Measurements from ENCODE around the gene SUPT3H.

SUPT3H gene

DNA sequence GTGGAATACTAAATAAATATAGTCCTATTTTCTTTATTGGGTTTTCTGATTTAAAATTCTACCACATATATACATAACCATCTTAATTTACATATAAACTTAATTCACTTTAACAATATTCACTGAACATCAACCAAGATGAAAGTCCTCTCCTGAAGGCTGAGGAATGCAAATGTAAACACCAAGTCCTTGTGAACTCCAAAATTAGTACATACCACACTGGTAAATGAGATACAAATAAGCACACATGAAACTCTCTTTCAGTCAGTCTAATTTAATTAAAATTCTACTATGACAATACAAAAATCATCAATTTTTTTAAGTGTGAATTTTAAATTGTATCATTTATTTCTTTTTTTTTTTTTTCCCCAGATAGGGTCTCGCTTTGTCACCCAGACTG is 254.7 kb downstream of the SUPT3H start:
- Histone ChIP-seq H3K27me3 (ENCODE audit: control insufficient read depth in 1 of 2, insufficient read depth in 2 of 2, low read length in 2 of 2) (no peaks in the 10 kb centered on the region), H3K4me1 (ENCODE audit: control insufficient read depth, insufficient read depth, low read length) (no peaks in the 10 kb centered on the region), H3K36me3 (ENCODE audit: control insufficient read depth in 2 of 2, insufficient read depth in 2 of 2, low read length in 2 of 2) (no peaks in the 10 kb centered on the region), H3K27ac (ENCODE audit: low read length) (no peak overlapping the region), H3K9me3 (ENCODE audit: control insufficient read depth in 2 of 2, low read length in 2 of 2) (no peaks in the 10 kb centered on the region), H3K9ac (ENCODE audit: low read length in 2 of 2) (no peak overlapping the region), H3K4me3 (ENCODE audit: low read length in 2 of 2) (no peak overlapping the region)

DNA sequence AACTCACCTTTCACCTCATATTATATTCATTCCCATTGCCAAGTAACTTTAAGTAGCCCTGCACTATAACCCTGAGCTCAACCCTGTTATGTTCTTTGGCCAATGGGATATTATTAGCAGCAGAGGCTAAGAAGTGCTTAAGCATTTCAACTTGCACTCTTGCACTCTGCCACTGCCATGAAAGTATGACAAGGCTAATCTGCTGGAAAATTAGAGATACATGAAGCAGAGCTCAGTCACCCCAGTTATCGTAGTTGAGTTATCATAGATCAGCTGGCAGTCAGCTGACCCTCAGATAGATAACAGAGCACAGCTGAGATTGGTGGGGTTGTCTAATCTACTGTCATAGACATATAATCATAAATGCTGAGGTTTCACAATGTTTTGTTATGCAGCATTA is 259.0 kb downstream of the SUPT3H start:
- H3K27ac ChIP-seq (ENCODE audit: low read length) = no peak overlapping the region
- no peaks in the 10 kb centered on the region for H3K4me1 ChIP-seq (ENCODE audit: control insufficient read depth, insufficient read depth, low read length)
- no peaks in the 10 kb centered on the region for H3K36me3 ChIP-seq (ENCODE audit: control insufficient read depth in 2 of 2, insufficient read depth in 2 of 2, low read length in 2 of 2)
- no peak overlapping the region for H3K9ac ChIP-seq (ENCODE audit: low read length in 2 of 2)
- no peak overlapping the region for H3K4me3 ChIP-seq (ENCODE audit: low read length in 2 of 2)
- H3K27me3 ChIP-seq (ENCODE audit: control insufficient read depth in 1 of 2, insufficient read depth in 2 of 2, low read length in 2 of 2) = no peaks in the 10 kb centered on the region
- no peaks in the 10 kb centered on the region for H3K9me3 ChIP-seq (ENCODE audit: control insufficient read depth in 2 of 2, low read length in 2 of 2)

DNA sequence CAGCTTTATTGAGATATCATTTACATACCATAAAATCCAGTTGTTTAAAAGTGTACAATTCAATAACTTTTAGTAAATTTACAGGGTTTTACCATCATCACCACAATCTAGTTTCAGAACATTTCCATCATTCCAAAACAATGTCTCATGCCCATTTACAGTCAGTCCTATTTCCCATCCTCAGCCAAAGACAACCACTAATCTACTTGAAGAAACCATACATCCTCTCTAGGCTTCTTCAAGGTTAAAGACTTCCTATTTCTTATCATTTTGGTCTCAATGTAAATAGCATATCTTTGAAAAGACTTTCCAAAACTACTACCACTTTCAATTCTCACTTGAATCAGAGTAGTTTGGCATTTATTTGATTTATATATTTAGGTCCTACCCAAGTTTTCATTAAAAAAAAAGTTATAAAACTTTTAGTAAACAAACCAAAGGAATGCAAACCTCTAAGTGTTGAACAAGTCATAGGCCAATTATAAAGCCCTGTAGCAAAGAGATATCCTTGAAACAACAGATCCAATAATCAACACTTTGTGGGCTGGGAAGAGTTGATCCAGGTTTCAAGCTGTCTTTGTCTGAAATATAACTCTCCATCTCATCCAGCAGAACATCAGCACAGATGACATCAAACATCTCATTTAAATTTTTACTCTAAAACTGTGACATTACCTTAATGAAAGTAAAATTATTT is 260.9 kb downstream of the SUPT3H start:
- Histone ChIP-seq H3K36me3 (ENCODE audit: control insufficient read depth in 2 of 2, insufficient read depth in 2 of 2, low read length in 2 of 2) (no peaks in the 10 kb centered on the region), H3K4me1 (ENCODE audit: control insufficient read depth, insufficient read depth, low read length) (no peaks in the 10 kb centered on the region), H3K4me3 (ENCODE audit: low read length in 2 of 2) (no peak overlapping the region), H3K27ac (ENCODE audit: low read length) (no peak overlapping the region), H3K9me3 (ENCODE audit: control insufficient read depth in 2 of 2, low read length in 2 of 2) (no peaks in the 10 kb centered on the region), H3K9ac (ENCODE audit: low read length in 2 of 2) (no peak overlapping the region), H3K27me3 (ENCODE audit: control insufficient read depth in 1 of 2, insufficient read depth in 2 of 2, low read length in 2 of 2) (no peaks in the 10 kb centered on the region)

DNA sequence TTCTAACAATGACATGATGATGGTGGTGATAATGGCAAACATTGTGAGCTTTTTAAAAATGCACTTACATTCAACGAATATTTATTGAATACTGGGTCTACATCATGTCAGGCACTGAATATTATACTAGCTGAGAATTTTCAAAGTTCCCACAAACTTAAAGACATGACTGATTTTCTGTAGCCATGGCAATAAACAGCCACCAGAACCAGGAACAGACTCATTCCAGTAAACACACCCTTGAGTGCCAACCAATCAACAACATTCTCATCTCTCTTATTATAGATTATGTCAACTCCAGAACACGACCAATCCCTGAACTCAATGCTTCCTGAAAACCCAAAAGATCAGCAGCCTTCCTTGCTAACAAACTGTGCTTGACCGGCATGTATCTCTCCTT is 262.0 kb downstream of the SUPT3H start:
- H3K27ac ChIP-seq (ENCODE audit: low read length) = no peak overlapping the region
- H3K27me3 ChIP-seq (ENCODE audit: control insufficient read depth in 1 of 2, insufficient read depth in 2 of 2, low read length in 2 of 2) = no peaks in the 10 kb centered on the region
- no peak overlapping the region for H3K9ac ChIP-seq (ENCODE audit: low read length in 2 of 2)
- no peaks in the 10 kb centered on the region for H3K9me3 ChIP-seq (ENCODE audit: control insufficient read depth in 2 of 2, low read length in 2 of 2)
- no peaks in the 10 kb centered on the region for H3K4me1 ChIP-seq (ENCODE audit: control insufficient read depth, insufficient read depth, low read length)
- no peaks in the 10 kb centered on the region for H3K36me3 ChIP-seq (ENCODE audit: control insufficient read depth in 2 of 2, insufficient read depth in 2 of 2, low read length in 2 of 2)
- no peak overlapping the region for H3K4me3 ChIP-seq (ENCODE audit: low read length in 2 of 2)

DNA sequence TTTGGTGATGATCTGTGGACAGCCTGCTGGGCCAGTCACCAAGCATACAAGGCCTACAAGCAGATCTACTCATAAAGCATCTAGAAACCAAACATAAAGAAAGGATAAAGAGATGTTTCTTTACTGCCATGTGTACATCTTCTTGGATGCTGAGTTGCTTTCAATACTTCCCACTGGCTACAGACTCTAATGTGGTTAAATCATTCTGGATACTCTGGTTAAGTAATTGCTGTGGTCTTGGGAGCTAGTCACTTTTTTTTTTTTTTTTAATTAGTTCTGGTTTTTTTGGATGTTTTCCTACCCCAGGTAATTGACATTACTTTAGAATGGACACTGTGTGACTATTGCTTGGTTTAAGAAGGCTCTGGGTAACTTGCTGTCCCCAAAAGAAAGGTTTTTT is 265.0 kb downstream of the SUPT3H start:
- no peak overlapping the region for H3K4me3 ChIP-seq (ENCODE audit: low read length in 2 of 2)
- H3K4me1 ChIP-seq (ENCODE audit: control insufficient read depth, insufficient read depth, low read length) = no peaks in the 10 kb centered on the region
- no peaks in the 10 kb centered on the region for H3K9me3 ChIP-seq (ENCODE audit: control insufficient read depth in 2 of 2, low read length in 2 of 2)
- H3K27me3 ChIP-seq (ENCODE audit: control insufficient read depth in 1 of 2, insufficient read depth in 2 of 2, low read length in 2 of 2) = no peaks in the 10 kb centered on the region
- H3K9ac ChIP-seq (ENCODE audit: low read length in 2 of 2) = no peak overlapping the region
- H3K27ac ChIP-seq (ENCODE audit: low read length) = no peak overlapping the region
- no peaks in the 10 kb centered on the region for H3K36me3 ChIP-seq (ENCODE audit: control insufficient read depth in 2 of 2, insufficient read depth in 2 of 2, low read length in 2 of 2)

DNA sequence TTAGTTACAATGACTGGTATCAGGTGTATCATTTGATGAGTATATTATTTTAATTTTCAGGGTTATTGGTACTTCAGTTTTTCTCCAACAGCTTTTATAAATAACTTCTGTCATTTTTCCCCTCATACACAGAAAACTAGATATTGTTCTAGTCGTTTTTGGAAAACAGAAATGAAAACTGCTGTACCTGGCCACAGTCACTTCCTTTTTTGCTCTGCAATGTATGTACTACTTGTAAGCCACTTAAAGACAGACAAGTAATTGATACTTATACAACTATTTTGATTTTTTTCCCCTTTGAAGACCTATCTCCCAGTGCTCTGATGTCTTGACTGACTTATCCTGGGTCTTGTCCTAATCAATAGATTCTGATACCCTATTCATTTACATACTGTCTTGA is 268.2 kb downstream of the SUPT3H start:
- H3K9ac ChIP-seq (ENCODE audit: low read length in 2 of 2) = no peak overlapping the region
- no peaks in the 10 kb centered on the region for H3K36me3 ChIP-seq (ENCODE audit: control insufficient read depth in 2 of 2, insufficient read depth in 2 of 2, low read length in 2 of 2)
- no peaks in the 10 kb centered on the region for H3K9me3 ChIP-seq (ENCODE audit: control insufficient read depth in 2 of 2, low read length in 2 of 2)
- H3K4me3 ChIP-seq (ENCODE audit: low read length in 2 of 2) = no peak overlapping the region
- no peaks in the 10 kb centered on the region for H3K4me1 ChIP-seq (ENCODE audit: control insufficient read depth, insufficient read depth, low read length)
- H3K27me3 ChIP-seq (ENCODE audit: control insufficient read depth in 1 of 2, insufficient read depth in 2 of 2, low read length in 2 of 2) = no peaks in the 10 kb centered on the region
- H3K27ac ChIP-seq (ENCODE audit: low read length) = no peak overlapping the region

DNA sequence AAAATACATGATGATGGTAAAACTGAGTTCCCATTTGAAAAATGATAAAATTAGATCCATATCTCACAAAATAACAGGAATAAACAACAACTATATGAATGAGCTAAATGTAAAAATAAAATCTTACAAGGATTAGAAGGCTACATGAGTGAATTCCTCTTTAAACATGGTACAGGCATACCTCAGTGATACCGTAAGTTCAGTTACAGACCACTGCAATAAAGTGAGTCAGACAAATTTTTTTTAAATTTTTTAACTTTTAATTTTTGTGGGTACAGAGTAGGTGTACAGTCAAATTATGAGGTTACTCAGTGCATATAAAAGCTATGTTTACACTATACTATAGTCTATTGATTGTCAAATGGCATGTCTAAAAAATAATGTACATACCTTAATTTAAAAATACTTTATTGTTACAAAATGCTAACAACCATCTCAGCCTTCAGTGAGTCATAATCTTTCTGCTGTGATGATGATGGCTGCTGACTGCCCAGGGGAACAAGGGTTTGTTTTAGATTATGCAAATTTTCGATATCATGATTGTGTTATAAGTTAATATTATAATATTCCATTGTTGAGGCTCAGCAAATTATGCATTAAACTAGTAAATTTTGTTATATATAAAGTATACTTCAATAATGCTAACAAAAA is 272.4 kb downstream of the SUPT3H start:
- Histone ChIP-seq H3K27me3 (ENCODE audit: control insufficient read depth in 1 of 2, insufficient read depth in 2 of 2, low read length in 2 of 2) (no peaks in the 10 kb centered on the region), H3K27ac (ENCODE audit: low read length) (no peak overlapping the region), H3K9ac (ENCODE audit: low read length in 2 of 2) (no peak overlapping the region), H3K36me3 (ENCODE audit: control insufficient read depth in 2 of 2, insufficient read depth in 2 of 2, low read length in 2 of 2) (no peaks in the 10 kb centered on the region), H3K9me3 (ENCODE audit: control insufficient read depth in 2 of 2, low read length in 2 of 2) (no peaks in the 10 kb centered on the region), H3K4me1 (ENCODE audit: control insufficient read depth, insufficient read depth, low read length) (no peaks in the 10 kb centered on the region), H3K4me3 (ENCODE audit: low read length in 2 of 2) (no peak overlapping the region)

DNA sequence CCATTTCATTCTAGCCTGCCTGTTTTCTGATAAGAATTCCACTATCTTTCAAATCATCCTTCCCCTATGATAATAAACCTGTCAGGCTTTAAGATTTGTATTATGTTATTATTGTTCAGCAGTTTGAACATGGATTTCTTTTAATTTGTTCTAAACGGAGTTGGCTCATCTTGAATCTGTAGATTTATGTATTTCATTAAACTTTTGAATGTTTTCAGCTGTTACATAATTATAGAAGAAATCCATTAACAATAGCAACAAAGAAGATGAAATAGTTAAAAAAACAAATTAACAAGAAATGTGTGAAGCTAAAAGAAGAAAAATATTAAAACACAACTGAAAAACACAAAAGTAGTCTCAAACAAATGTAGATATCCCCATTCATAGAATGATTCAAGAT is 273.3 kb downstream of the SUPT3H start:
- H3K9ac ChIP-seq (ENCODE audit: low read length in 2 of 2) = no peak overlapping the region
- no peaks in the 10 kb centered on the region for H3K9me3 ChIP-seq (ENCODE audit: control insufficient read depth in 2 of 2, low read length in 2 of 2)
- no peak overlapping the region for H3K4me3 ChIP-seq (ENCODE audit: low read length in 2 of 2)
- H3K27ac ChIP-seq (ENCODE audit: low read length) = no peak overlapping the region
- no peaks in the 10 kb centered on the region for H3K36me3 ChIP-seq (ENCODE audit: control insufficient read depth in 2 of 2, insufficient read depth in 2 of 2, low read length in 2 of 2)
- no peaks in the 10 kb centered on the region for H3K27me3 ChIP-seq (ENCODE audit: control insufficient read depth in 1 of 2, insufficient read depth in 2 of 2, low read length in 2 of 2)
- no peaks in the 10 kb centered on the region for H3K4me1 ChIP-seq (ENCODE audit: control insufficient read depth, insufficient read depth, low read length)

DNA sequence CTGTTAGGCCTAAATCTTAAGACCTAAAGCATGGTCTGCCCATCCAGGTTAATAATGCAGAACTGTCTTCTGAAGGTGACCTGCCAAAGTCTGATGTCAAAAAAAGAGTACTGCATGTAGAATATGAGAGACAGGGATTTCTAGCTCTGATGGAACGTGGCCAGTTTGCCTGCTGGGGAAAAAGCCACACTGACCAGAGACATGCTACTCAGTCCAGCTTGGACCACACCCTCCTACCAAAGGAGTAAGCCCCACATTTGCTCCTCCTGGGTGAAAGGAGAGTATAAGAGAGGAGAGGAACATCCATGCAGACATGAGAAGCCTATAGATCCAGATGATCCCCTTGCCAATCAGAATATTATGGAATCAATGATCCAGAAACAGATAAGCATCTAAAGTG is 279.5 kb downstream of the SUPT3H start:
- Histone ChIP-seq H3K27me3 (ENCODE audit: control insufficient read depth in 1 of 2, insufficient read depth in 2 of 2, low read length in 2 of 2) (no peaks in the 10 kb centered on the region), H3K4me3 (ENCODE audit: low read length in 2 of 2) (no peak overlapping the region), H3K9me3 (ENCODE audit: control insufficient read depth in 2 of 2, low read length in 2 of 2) (no peaks in the 10 kb centered on the region), H3K9ac (ENCODE audit: low read length in 2 of 2) (no peak overlapping the region), H3K4me1 (ENCODE audit: control insufficient read depth, insufficient read depth, low read length) (no peaks in the 10 kb centered on the region), H3K27ac (ENCODE audit: low read length) (no peak overlapping the region), H3K36me3 (ENCODE audit: control insufficient read depth in 2 of 2, insufficient read depth in 2 of 2, low read length in 2 of 2) (no peaks in the 10 kb centered on the region)

DNA sequence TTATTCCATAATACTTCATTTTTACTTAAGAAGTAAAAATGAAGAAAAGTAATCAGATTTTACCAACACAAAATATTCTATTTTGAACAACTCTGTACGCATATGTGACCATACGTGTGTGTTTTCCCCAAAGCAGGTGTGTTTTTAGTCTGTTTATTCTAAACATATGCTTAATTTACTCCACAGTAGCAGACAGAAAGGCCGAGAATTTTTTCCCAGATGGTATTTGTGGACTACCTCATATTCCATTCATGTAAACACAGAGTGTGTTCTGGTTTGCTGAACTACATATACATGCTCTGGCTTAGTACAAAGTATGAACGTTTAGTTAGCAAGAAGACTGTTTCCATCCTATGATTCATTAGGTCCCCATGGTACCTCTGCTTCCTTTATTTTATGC is 282.9 kb downstream of the SUPT3H start:
- Histone ChIP-seq H3K9me3 (ENCODE audit: control insufficient read depth in 2 of 2, low read length in 2 of 2) (no peaks in the 10 kb centered on the region), H3K36me3 (ENCODE audit: control insufficient read depth in 2 of 2, insufficient read depth in 2 of 2, low read length in 2 of 2) (no peaks in the 10 kb centered on the region), H3K4me3 (ENCODE audit: low read length in 2 of 2) (no peak overlapping the region), H3K27me3 (ENCODE audit: control insufficient read depth in 1 of 2, insufficient read depth in 2 of 2, low read length in 2 of 2) (no peaks in the 10 kb centered on the region), H3K4me1 (ENCODE audit: control insufficient read depth, insufficient read depth, low read length) (no peaks in the 10 kb centered on the region), H3K27ac (ENCODE audit: low read length) (no peak overlapping the region), H3K9ac (ENCODE audit: low read length in 2 of 2) (no peak overlapping the region)

DNA sequence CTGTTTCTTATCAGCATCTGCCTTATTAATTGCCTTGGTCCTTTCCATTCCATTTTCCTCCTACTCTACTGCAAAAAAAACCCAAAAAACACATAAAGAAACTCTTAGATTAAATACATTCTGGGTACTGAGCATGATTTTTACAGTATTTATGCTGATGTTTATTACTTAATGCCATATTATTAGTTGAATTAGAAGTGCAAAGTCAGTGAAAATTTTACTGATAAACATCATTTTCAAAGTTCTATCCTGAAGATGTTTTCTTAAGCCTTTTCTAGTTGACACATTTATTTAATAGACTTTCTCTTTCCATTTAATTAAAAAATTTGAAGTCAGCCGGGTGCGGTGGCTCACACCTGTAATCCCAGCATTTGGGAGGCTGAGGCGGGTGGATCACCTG is 285.6 kb downstream of the SUPT3H start:
- Histone ChIP-seq H3K4me1 (ENCODE audit: control insufficient read depth, insufficient read depth, low read length) (no peaks in the 10 kb centered on the region), H3K27me3 (ENCODE audit: control insufficient read depth in 1 of 2, insufficient read depth in 2 of 2, low read length in 2 of 2) (no peaks in the 10 kb centered on the region), H3K4me3 (ENCODE audit: low read length in 2 of 2) (no peak overlapping the region), H3K9ac (ENCODE audit: low read length in 2 of 2) (no peak overlapping the region), H3K9me3 (ENCODE audit: control insufficient read depth in 2 of 2, low read length in 2 of 2) (no peaks in the 10 kb centered on the region), H3K27ac (ENCODE audit: low read length) (no peak overlapping the region), H3K36me3 (ENCODE audit: control insufficient read depth in 2 of 2, insufficient read depth in 2 of 2, low read length in 2 of 2) (no peaks in the 10 kb centered on the region)
